HG02610 (cell line): ENCODE measurements around the gene F13A1.
A peak's percentile ranks its signal among the peaks of the same experiment; 100 is the strongest.

Source experiments
- ATAC-seq: cut with Tn5 transposase; IDR thresholded peaks from one replicate; pipeline ENCODE4 v1.9.1; 2021; ENCODE audit warnings: mild to moderate bottlenecking, moderate library complexity; ENCODE audit not compliant: unreplicated experiment

The F13A1 gene

GRCh38 chr6:6319952-6320811 lies at the start of gene F13A1:
Gene F13A1 (minus strand): TSS chr6:6320662. CDS start chr6:6318664, 1,998 bp downstream.
- peak; percentile 31 for ATAC-seq

- ATAC-seq, result no peak
Measured at GRCh38 chr6:6368684-6369052, 48.2 kb upstream of the F13A1 start.

- ATAC-seq, result no peak
Measured at GRCh38 chr6:6368040-6368683, 47.7 kb upstream of the F13A1 start.

GRCh38 chr6:6366803-6367202 lies 46.3 kb upstream of the F13A1 start:
- no peak for ATAC-seq

GRCh38 chr6:6365242-6365641 lies 44.8 kb upstream of the F13A1 start:
- ATAC-seq, result no peak

- ATAC-seq, result no peak
Measured at GRCh38 chr6:6362056-6362840, 41.8 kb upstream of the F13A1 start.

- no peak for ATAC-seq
Measured at GRCh38 chr6:6357530-6357929, 37.1 kb upstream of the F13A1 start.

- no peak for ATAC-seq
Measured at GRCh38 chr6:6357032-6357431, 36.6 kb upstream of the F13A1 start.

GRCh38 chr6:6352772-6353171 lies 32.3 kb upstream of the F13A1 start:
- no peak for ATAC-seq

GRCh38 chr6:6351511-6352025 lies 31.1 kb upstream of the F13A1 start:
- ATAC-seq, result no peak

GRCh38 chr6:6350696-6351095 lies 30.2 kb upstream of the F13A1 start:
- ATAC-seq, result no peak

- ATAC-seq, result no peak
Measured at GRCh38 chr6:6348256-6348655, 27.8 kb upstream of the F13A1 start.

- ATAC-seq, result no peak
Measured at GRCh38 chr6:6346427-6347023, 26.1 kb upstream of the F13A1 start.

- ATAC-seq, result no peak
Measured at GRCh38 chr6:6333501-6333900, 13.0 kb upstream of the F13A1 start.

GRCh38 chr6:6332811-6333244 lies 12.4 kb upstream of the F13A1 start:
- peak; percentile 35 for ATAC-seq

- peak; percentile 54 for ATAC-seq
Measured at GRCh38 chr6:6331946-6332601, 11.6 kb upstream of the F13A1 start.

GRCh38 chr6:6331393-6331792 lies 10.9 kb upstream of the F13A1 start:
- ATAC-seq, result peak; percentile 73

GRCh38 chr6:6330407-6330806 lies 9.9 kb upstream of the F13A1 start:
- ATAC-seq, result no peak

- ATAC-seq, result no peak
Measured at GRCh38 chr6:6328451-6328850, 8.0 kb upstream of the F13A1 start.

- no peak for ATAC-seq
Measured at GRCh38 chr6:6323352-6323751, 2.9 kb upstream of the F13A1 start.
